Kidney tubule cell (primary cell): ENCODE data around the gene CTSZ.

ENCODE experiments used
- DNase-seq: peaks from one replicate; pipeline ENCODE4 v3.0.0-alpha.2; 2018; ENCODE audit warnings: low spot score

The CTSZ gene

DNA sequence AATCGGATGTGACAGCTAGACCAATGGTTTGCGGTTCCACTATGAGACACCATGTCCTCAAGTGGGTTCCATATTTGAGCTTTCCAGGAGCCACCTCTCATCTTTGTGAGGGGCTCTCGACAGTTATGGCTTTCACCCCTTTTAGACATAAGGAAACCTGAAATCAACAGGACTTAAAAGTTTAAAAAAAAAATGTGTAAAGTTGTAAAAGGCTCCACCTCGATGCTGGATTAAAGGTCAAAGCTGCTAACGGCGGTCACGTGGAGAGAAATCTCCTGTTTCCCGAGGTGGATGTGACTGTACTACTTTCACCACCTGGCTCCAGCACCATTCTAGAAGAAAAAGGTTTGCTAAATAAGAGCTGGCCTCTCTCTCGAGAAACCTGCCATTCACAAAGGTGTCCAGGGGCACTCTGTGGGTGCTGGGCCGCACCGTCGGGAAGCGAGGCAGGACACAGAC, 24.5 kb upstream of the CTSZ start:
- peak; percentile 14 for DNase-seq

DNA sequence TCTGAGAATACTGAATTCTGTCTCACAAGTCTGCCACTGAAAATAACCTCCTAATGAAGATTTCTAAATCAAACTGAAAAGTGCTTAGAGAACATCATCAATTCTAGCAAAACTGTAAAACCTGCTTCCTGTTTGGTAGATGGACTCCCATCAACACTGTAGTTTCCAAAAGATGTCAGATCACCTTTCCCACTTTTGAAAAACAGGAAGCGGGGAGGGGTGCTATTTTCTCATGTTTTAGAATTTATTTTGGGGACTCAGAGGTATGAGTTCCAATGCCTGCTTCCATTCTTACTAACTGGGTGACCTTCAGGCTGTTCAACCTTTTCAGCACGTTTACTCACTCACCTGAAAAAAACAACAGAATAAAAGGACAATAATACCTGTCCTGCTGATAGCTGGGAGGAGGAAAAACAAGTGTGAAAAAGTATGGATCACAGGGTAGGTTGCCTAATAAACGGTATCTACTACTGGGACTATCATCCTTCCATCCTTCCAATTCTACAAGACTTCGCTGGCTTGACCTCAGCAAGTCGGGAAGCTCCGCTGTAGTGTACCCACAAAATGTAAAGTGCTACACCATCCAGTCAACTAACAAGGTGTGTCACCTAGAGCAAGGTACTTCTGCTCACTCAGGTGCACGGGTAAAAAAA, 24.0 kb upstream of the CTSZ start:
- no peak for DNase-seq

DNA sequence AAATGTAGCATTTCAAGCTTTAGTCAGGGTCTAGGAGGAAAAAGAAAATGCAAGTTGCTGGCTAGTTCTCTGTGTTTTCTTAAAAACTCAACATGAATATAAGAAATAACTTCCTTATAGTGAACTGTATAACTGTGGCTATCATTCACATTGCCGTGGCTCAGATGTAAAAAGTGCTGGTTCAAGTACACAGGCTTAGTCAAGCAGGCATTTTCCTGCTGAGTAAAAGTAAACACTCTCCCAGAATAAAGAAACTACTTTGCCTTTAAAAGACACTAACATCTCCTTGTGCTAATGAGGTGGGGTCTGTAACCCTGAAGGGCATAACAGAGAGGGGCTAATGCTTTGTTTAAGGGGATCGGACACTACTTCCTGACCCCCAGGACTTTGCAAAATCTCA, 21.8 kb upstream of the CTSZ start:
- DNase-seq, result peak; percentile 24

DNA sequence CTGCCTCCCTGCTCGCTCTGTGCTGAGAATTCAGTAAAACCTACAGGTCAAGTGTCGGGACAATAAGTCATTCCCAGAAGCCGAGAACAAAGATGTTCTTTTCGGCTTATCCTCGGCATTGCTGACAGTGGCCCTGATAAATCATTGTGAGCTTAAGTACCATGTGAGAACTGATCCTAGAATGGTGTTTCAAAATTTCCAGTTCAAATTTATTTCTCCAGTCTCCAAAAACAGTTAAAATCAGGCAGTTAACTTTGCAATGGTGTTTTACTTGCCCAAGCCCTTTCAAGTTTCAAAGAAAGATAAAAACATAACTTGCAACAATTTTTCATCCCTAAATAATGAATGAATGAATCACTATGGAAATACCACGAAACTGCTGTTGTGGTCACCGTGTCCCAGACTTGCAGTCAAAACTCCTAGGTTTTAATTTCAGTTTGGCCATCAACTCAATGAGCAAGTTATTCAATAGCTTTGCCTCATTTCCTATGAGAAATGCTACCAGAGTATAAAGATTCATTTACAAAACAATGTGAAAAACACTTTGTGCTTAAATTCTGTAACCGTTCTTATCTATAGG, 20.8 kb upstream of the CTSZ start:
- DNase-seq, result peak; percentile 42

DNA sequence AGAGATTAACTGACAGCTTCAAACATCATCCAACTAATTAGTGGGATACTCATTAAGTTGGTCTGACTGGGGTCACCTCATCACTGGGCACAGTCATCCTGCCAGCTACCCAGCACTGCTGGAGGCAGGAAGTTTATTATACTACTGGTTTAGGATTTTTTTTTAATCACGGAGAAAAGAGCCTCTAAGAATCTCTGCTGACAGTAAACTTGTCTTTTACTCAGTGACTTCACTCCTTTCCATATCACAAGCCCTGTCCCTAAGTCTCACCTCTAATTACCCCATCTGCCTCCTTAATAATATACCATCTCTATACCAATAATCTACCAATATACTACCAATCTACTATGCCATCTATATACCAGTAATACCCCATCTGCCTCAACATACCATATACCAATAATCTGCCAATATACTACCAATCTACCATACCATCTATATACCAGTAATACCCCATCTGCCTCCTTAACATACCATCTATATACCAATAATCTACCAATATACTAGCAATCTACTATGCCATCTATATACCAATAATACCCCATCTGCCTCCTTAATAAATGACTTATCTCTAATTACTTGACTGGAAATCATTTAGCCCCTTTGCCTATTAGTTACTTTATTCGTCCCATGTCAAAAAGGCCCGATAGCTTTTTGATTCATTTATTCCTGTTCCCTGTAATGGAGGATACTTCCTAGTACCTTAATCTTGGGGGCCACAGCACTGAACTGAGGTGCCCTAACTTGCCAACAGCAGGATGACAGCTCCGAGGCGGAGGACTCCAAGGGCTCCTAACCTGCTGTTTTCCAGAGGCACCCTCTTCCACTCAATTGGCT, 20.1 kb upstream of the CTSZ start:
- no peak for DNase-seq

- DNase-seq, result no peak
These were observed 18.5 kb upstream of the CTSZ start for GRCh38 chr20:59025511-59025910.

DNA sequence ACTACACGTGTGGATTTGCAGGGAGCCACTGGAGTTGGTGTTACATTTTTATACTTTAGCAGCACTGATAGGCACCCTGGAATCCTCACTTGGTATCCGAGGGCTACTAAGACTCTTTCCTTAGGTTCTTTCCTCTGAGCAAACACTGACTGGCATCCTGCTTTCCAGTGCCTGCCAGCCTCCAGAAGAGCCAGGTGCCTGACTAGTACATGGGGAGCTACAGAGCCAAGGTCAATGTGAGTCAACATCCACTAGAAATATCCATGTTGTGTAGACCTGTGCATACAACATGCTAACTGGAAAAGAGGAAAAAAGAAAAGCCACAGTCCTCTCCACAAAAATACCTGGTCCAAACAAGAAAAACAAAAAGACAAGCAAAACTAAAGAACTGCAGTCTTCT, 18.0 kb upstream of the CTSZ start:
- DNase-seq, result no peak

DNA sequence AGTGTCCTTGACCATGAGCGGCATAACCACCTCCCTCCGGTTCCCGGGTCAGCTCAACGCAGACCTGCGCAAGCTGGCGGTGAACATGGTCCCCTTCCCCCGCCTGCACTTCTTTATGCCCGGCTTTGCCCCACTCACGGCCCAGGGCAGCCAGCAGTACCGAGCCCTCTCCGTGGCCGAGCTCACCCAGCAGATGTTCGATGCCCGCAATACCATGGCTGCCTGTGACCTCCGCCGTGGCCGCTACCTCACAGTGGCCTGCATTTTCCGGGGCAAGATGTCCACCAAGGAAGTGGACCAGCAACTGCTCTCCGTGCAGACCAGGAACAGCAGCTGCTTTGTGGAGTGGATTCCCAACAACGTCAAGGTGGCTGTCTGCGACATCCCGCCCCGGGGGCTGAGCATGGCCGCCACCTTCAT, 17.1 kb upstream of the CTSZ start:
- DNase-seq, result no peak

DNA sequence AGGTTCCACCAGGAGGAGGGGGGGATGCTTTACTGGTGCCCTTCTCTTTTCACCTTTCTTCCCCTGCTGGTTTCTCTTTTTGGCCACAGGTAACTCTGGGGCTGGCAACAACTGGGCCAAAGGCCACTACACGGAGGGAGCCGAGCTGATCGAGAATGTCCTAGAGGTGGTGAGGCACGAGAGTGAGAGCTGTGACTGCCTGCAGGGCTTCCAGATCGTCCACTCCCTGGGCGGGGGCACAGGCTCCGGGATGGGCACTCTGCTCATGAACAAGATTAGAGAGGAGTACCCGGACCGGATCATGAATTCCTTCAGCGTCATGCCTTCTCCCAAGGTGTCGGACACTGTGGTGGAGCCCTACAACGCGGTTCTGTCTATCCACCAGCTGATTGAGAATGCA, 16.6 kb upstream of the CTSZ start:
- no peak for DNase-seq

GRCh38 chr20:59022754-59023153, 15.7 kb upstream of the CTSZ start:
- DNase-seq, result no peak

DNA sequence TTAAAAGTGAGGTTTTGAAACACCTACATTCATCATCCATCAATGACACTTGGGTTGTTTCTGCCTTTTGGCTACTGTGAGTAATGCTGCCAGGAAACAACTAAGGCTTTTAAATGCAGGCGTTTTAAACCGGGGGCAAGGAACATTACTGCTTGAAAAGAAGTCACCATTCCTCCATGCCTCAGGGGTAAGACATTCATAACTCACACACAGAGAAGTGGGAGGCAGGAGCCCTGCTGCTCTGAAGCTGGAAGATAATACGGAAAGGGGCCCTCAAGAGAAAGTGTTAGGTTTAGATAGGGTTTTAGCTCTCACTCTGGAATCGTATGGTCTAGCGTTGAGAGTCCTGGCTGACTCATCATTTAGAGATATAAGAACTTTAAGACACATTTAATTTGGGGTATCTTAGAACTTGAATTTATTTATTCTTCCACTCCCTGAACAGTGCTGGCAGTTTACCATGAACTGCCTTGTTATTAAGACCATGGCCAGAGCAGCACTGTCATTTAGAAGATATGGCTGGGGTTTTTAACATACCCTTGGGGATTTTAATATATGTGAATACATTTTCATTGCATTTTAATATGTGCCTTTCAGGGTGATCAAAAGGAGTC, 14.0 kb upstream of the CTSZ start:
- DNase-seq, result peak; percentile 19

DNA sequence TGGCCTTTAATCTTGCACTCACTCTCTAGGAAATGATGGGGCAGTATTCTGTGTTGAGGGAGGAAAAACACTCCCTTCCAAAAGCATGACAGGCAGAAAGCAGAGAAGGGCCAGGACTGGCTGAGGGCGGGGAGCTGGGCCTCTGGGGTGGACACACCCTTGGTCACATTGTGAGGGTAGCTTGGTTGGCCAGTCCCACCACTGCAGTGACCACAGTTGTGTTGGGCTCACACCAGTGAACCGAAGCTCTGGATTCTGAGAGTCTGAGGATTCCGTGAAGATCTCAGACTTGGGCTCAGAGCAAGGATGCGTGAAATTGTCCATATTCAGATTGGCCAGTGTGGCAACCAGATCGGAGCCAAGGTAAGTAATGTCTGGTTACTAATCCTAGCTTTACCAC, 12.2 kb upstream of the CTSZ start, which contains the start of gene TUBB1:
Gene TUBB1 (plus strand): TSS at position 213 of the 400 bp plus-strand sequence. CDS start 94 bp downstream, at position 307.
- no peak for DNase-seq

DNA sequence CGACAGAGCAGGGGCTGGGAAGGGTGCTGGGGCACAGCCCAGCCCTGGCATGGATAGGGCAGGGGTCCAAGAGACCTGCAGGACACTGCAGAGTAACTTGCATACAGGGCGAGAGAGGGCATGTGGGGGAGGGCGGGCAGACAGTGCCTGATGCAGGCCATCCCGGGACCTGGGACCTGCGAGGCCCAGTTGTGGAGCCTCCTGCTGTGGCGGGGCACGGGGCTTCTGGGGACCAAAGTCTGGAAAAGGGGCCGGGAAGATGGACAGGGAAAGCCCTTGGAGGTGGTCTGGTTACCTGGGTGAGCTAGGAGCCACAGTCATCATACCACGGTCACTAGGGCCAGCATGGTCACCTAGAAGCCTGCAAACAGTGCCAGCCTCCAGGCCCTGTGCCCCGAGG, 11.8 kb upstream of the CTSZ start:
- no peak for DNase-seq

DNA sequence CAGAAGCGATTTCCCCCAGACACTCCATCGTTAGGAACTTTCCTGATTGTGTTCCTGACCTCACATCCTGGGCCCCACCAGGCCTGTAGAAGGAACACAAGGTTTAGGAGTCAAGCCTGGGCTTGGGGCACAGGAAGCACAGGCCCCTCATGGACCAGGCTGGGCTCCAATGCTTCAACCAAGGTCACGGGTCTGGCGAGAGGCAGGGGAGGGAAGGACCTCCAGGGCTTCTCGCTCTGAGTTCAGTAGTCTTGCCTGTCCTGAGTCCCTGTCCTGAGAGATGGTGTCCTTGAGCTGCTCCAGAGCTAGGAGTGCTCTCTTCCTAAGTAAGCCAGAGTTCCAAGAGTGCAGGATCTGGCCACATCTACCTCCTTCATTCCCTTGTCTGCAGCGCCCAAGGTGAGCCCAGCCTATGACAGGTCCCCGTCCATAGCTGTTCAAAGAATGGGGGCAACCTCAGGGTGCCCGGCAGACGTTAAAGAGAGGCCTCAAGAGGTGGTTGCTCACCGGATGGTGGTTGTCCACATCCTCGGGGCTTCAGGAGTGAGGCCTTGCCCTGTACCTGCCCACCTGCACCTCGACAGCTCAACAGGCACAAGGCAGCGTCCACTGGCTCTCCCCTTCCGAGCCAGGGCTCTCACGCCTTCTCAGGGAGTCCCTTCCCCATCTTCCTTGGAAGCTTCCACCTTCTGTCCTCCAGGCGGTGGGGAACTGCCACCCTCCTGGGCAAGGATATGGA, 10.6 kb upstream of the CTSZ start:
- DNase-seq, result no peak

- DNase-seq, result peak; percentile 27
These were observed 9.9 kb upstream of the CTSZ start for GRCh38 chr20:59016795-59017492.

- no peak for DNase-seq
These were observed 9.0 kb upstream of the CTSZ start for GRCh38 chr20:59015812-59016711.

- DNase-seq, result no peak
These were observed 8.4 kb upstream of the CTSZ start for GRCh38 chr20:59015411-59015810.

DNA sequence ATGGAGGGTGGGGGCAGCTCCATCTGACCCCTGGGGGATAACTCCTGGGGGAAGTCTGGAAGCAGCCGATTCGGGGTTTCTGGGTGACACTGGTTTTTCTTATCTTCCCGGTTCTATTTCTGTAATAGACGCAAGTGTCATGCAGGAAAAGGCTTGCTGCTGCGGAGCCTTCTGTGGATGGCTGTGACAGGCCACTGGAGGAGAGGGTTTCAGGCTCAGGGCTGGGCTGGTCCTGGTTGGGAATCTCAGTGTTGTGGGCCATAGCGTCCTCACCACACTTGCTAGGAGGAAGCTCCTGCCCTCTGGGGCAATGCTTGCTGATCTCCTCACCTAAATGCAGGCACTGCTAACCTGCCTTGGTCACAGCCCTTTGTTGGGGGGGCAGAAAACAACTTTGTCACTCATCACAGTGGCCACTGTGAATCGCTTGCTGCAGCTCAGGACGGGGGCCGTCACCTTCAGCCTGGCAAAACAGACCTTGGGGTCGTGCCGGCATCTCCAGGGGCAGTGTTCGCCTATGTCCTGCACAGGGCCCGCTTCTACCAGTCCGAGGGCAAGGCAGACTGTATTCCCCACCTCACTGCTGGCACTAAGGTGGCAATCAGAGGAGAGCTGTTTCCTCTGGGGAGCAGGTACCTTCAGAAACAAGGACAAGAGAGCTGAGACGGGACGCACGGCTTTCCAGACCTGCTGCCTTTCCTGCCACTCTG, 7.8 kb upstream of the CTSZ start:
- no peak for DNase-seq

DNA sequence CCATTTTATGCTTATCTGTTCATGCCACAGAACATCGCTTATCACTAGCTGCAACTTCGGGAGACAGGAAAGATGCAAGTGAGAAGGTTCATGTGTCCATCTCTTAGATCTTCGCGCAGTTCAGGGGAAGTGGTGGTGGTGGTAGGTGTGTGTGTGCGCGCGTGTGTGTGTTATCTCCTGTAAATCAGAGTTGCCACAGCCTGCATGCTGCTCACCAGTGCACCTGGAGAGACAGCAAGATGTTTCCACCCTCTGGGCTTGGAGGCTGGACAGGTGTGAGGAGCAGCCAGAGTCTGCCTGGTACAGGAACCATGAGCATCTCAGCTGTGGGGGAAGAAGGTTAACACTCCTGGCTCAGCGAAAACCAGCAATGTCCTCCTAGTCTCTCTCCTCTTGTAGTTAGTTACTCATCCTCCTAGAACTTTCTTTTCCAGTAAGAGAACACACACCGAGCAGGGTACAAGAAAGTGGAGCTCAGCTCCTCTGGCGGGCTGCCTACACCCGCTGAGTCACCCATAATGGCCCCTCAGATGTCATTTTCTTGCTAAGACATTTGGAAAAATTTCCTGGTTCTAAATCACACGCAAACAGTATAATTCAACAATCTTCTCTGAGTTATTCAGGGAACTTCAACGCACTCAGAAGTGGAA, 7.0 kb upstream of the CTSZ start:
- DNase-seq, result peak; percentile 19
